Activated T-helper 1 cell treated with anti-CD3 and anti-CD28 coated beads, Interleukin-12 subunit alpha, Interleukin-12 subunit beta, Interleukin-2, Interleukin-4 antibody, amounts not matched to agents 30 ng/mL and 10 ng/mL and 1 ng/mL, durations not matched to agents 14 hours and 24 hours and 36 hours (primary cell): Measurements from ENCODE around the gene NISCH. TPM values are rescaled to one million over a fixed set of nuclear protein-coding genes. Genes with fewer than 3 reads are reported as not detected.
A peak's percentile ranks its signal among the peaks of the same experiment; 100 is the strongest.

Source experiments
- DNase-seq: peaks from one replicate; pipeline ENCODE4 v3.0.0; 2021; ENCODE audit warnings: low spot score
- H3K27ac Mint-ChIP-seq: one replicate; pipeline ENCODE4 v1.8.0; 2021; ENCODE audit warnings: mild to moderate bottlenecking, mixed read lengths
- H3K27me3 Mint-ChIP-seq: one replicate; pipeline ENCODE4 v1.8.0; 2022; ENCODE audit warnings: mild to moderate bottlenecking, moderate library complexity, mixed read lengths; ENCODE audit not compliant: insufficient read depth
- H3K36me3 Mint-ChIP-seq: one replicate; pipeline ENCODE4 v1.8.0; 2021; ENCODE audit warnings: low read depth, mixed read lengths
- H3K4me1 Mint-ChIP-seq: one replicate; pipeline ENCODE4 v1.8.0; 2021; ENCODE audit warnings: low read depth, mixed read lengths
- H3K4me3 Mint-ChIP-seq: one replicate; pipeline ENCODE4 v1.8.0; 2021; ENCODE audit warnings: mild to moderate bottlenecking, moderate library complexity, mixed read lengths
- H3K9me3 Mint-ChIP-seq: one replicate; pipeline ENCODE4 v1.8.0; 2021; ENCODE audit warnings: mixed read lengths
- intact Hi-C: fragments of 100-400 bp; cut with micrococcal nuclease; formaldehyde crosslinking; loops from one replicate; pipeline ENCODE4 v1.15.1; 2024
- total RNA-seq: library from RNA; stranded (reverse); gene quantifications from 2 replicates; pipeline ENCODE4 v1.2.3, GENCODE V29; 2022

The NISCH gene
- total RNA-seq, 1 donor from 2014 or later: 74.2 TPM

GRCh38 chr3:52537726-52538421 lies 82.5 kb downstream of the NISCH start:
- H3K36me3 Mint-ChIP-seq: peaks cover 24% of the 10 kb centered on the region
- H3K9me3 Mint-ChIP-seq: no peaks in the 10 kb centered on the region
- H3K4me3 Mint-ChIP-seq: peak overlapping the region; percentile 100
- peak overlapping the region; percentile 99 for H3K27ac Mint-ChIP-seq
- H3K27me3 Mint-ChIP-seq: no peaks in the 10 kb centered on the region
- DNase-seq: no peak
- peaks cover 34% of the 10 kb centered on the region for H3K4me1 Mint-ChIP-seq
- intact Hi-C loops: loop anchor here (2.0 to 10.0 kb wide), 5 partner anchors 91 to 563 kb away; partner anchors contain the start of genes ABHD14A, ABHD14B, ALAS1 and DUSP7

GRCh38 chr3:52539010-52539653 lies 83.7 kb downstream of the NISCH start:
- Mint-ChIP-seq H3K27ac (peak overlapping the region; percentile 46), H3K36me3 (peaks cover 27% of the 10 kb centered on the region), H3K27me3 (no peaks in the 10 kb centered on the region), H3K4me1 (peaks cover 34% of the 10 kb centered on the region), H3K4me3 (peak overlapping the region; percentile 69), H3K9me3 (no peaks in the 10 kb centered on the region)
- intact Hi-C loops: loop anchor here (5.0 to 10.0 kb wide), 2 partner anchors 342 to 564 kb away; partner anchors contain the start of genes ABHD14A, ABHD14B and ALAS1
- DNase-seq: no peak

GRCh38 chr3:52541050-52541449 lies 85.6 kb downstream of the NISCH start:
- peaks cover 31% of the 10 kb centered on the region for H3K36me3 Mint-ChIP-seq
- H3K27me3 Mint-ChIP-seq: no peaks in the 10 kb centered on the region
- intact Hi-C loops: no loop called here
- H3K9me3 Mint-ChIP-seq: no peaks in the 10 kb centered on the region
- no peak overlapping the region for H3K4me3 Mint-ChIP-seq
- no peak for DNase-seq
- H3K4me1 Mint-ChIP-seq: peaks cover 24% of the 10 kb centered on the region
- H3K27ac Mint-ChIP-seq: no peak overlapping the region

Other genes starting within 250 kb of the NISCH start
- 0.47 TPM in 1 of 2 replicates, not detected in the other for gene TLR9, start 230.0 kb upstream of the NISCH start, total RNA-seq
- gene TWF2, start 216.4 kb upstream of the NISCH start, total RNA-seq: 94.3 and 98.6 TPM in 2 replicates
- gene PPM1M, start 209.8 kb upstream of the NISCH start, total RNA-seq: 57.1 and 59.5 TPM in 2 replicates
- gene WDR82, start 177.0 kb upstream of the NISCH start, total RNA-seq: 105 and 107 TPM in 2 replicates
- gene GLYCTK, start 167.8 kb upstream of the NISCH start, total RNA-seq: 17.0 and 18.3 TPM in 2 replicates
- gene DNAH1, start 139.3 kb upstream of the NISCH start, total RNA-seq: 12.1 and 12.2 TPM in 2 replicates
- 104 and 113 TPM in 2 replicates for gene BAP1, start 45.6 kb upstream of the NISCH start, total RNA-seq
- 11.1 and 11.4 TPM in 2 replicates for gene PHF7, start 44.9 kb upstream of the NISCH start, total RNA-seq
- gene SEMA3G, start 10.5 kb upstream of the NISCH start, total RNA-seq: 0.13 TPM in 1 of 2 replicates, not detected in the other
- 0.32 and 0.67 TPM in 2 replicates for gene TNNC1, start 1.6 kb upstream of the NISCH start, total RNA-seq
- gene STAB1, start 39.7 kb downstream of the NISCH start, total RNA-seq: 0.05 and 0.16 TPM in 2 replicates
- gene NT5DC2, start 78.3 kb downstream of the NISCH start, total RNA-seq: 60.8 and 61.7 TPM in 2 replicates
- 14.1 and 17.1 TPM in 2 replicates for gene UQCC5, start 81.0 kb downstream of the NISCH start, total RNA-seq
- 68.6 and 68.8 TPM in 2 replicates for gene PBRM1, start 230.3 kb downstream of the NISCH start, total RNA-seq
- gene GNL3, start 230.4 kb downstream of the NISCH start, total RNA-seq: 241 and 245 TPM in 2 replicates